GM12892 (cell line): Measurements from ENCODE around the gene ARMC3.

ENCODE experiments used
- POLR2A ChIP-seq: IDR thresholded peaks from 2 replicates; pipeline ENCODE4 v1.6.1; 2011; ENCODE audit warnings: low read depth, low read length, control low read depth
- POLR2AphosphoS5 ChIP-seq: IDR thresholded peaks from 2 replicates; pipeline ENCODE4 v1.6.1; 2011; ENCODE audit warnings: low read depth, low read length, control low read depth
- TAF1 ChIP-seq: IDR thresholded peaks from 2 replicates; pipeline ENCODE4 v1.6.1; 2011; ENCODE audit warnings: low read depth, mild to moderate bottlenecking, control low read depth, low read length, borderline replicate concordance

GRCh38 chr10:22978287-22978686, 50.4 kb downstream of the ARMC3 start:
- no peak for TF ChIP-seq POLR2A
- no peak for TF ChIP-seq POLR2AphosphoS5
- no peak for TF ChIP-seq TAF1
